DMS153 (cell line): Measurements from ENCODE around the gene LDHA.
A peak's percentile ranks its signal among the peaks of the same experiment; 100 is the strongest.

Source experiments
- DNase-seq: peaks from one replicate; lab custom pipeline; 2025; lab: John Stamatoyannopoulos, UW

The LDHA gene

DNA sequence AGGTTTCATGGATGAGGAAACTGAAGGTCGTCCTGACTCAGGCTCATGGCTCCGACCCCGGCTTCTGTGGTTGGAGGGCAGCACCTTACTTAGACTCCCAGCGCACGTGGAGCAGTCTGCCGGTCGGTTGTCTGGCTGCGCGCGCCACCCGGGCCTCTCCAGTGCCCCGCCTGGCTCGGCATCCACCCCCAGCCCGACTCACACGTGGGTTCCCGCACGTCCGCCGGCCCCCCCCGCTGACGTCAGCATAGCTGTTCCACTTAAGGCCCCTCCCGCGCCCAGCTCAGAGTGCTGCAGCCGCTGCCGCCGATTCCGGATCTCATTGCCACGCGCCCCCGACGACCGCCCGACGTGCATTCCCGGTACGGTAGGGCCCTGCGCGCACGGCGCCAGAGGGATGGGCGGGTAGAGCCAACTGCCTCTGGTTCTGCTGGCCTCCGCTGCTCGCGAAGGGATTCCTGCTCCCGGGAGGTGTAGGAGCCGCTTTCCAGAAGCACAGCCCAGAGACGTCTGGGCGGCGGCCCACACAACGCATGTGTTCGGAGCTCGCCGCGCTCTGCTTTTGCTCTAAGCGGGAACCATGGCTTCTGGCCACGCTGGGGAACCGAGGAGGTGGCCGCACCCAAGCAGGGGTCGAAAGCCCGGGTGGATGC is at the start of gene LDHA:
LDHA (plus strand) TSS at position 289 of the 653 bp plus-strand sequence. CDS start 2,280 bp downstream, outside the sequence.
- DNase-seq = peak; percentile 92

DNA sequence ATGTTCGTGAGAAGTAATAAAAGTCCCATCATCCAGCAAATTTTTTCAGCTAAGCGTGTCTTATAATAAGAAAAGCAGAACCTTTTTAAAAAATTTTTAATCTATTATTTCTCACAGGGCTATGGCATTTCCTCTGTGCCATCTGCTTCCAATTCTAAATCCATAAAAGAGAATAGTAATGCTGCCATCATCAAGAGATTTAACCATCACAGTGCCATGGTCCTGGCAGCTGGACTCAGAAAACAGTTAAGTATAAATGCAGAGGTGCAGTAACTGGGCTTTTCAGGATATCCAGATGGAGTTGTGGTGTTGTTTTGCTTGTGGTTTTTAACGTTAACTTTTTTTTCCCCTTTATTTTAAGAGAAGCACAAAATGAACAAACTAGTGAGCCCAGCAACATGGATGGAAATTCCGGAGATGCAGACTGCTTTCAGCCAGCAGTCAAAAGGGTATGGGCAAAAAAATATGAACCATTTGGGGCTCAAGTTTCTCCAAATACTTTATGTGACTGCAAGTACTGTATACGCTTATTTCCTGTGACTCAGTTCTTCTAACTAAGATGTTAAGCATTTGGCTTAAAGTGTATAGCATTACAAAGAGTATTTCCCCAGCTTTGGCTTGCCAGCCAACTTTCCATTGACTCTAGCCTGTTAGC is 46.8 kb upstream of the LDHA start:
- DNase-seq = no peak

DNA sequence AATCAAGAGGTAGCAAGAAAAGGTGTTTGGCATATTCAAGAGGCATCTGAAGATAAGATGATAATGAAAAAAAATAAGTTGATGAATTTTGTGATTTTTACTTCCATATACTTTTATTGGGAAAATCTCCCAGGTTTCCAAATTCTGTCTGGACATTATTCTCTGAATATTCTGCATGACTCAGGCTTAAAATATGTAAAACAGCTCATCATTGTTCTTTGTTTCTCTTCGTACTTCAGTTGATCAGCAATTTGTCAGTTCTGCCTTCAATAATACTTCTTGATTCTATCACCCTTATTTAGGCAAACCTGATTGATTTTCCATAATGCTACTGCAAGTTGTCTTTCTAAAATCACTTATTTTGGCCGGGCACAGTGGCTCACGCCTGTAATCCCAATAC is 41.8 kb upstream of the LDHA start:
- DNase-seq = no peak

DNA sequence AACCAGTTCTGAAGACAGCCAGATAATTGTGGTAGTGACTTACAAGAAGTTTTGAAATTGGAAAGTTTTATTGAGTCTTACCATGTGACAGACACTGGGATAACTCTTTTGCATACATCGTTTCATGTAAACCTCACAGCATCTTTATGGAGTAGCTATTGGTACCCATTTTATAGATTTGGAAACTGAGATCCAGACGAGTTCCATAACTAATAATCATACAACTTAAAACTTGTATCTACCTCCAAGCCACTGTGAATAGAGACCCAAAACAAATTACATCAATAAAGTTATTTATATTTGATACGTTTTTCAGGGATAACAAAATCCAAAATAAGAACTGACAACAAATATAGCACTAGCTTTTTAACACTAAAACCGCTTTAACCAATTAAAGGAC is 35.7 kb upstream of the LDHA start:
- DNase-seq = no peak

DNA sequence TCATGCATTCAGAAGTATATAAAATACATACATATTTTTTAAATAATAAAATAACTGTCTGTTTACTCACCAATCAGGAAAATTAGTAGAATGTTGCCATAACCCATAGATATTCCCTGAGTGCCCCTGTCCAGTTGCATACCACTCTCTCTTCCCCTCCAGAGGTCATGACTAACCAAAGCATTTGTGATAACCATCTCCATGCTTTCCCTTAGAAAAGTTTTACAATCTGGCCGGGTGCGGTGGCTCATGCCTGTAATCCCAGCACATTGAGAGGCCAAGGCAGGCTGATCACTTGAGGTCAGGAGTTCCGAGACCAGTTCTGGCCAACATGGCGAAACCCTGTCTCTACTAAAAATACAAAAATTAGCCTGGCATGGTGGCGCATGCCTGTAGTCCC is 33.2 kb upstream of the LDHA start:
- no peak for DNase-seq

DNA sequence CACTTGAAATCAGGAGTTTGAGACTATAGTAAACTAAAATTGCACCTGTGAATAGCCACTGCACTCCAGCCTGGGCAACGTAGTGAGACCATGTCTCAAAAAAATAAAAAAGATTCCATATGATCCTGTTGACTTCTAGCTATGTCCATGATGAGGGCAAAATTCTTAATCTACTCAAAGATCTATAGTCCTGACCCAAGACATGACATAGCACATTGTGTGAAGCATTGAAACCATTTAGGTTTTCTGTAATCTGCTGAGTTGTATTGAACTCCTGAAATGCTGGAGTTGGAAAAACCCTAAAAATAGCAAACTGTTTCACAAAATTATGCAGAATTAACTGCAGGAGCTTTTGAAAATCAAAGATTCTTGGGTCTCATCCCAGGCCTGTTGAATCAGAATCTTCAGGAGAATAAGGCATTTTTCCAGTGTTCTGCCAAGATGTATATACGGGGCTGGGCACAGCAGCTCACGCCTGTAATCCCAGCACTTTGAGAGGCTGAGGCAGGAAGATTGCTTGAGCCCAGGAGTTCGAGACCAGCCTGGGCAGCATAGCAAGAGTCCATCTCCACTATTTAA is 29.8 kb upstream of the LDHA start:
- DNase-seq = no peak

DNA sequence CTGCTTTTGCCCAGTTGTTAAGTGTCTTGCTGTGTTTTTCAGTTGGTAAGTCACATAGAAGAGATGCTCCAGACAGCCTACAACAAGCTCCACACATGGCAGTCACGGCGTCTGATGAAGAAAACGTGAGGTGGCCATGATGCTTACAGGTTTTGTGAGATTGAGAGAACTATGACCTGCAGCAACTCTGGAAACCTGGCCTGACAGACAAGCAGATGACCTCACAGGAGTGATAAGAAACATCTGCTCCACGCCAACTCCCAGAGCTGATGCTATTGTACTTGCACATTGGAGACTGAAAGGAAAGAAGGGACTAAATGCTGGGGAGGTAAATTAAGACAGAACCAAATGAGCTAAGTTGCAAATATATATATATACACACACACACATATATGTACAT is 28.6 kb upstream of the LDHA start:
- DNase-seq = no peak

DNA sequence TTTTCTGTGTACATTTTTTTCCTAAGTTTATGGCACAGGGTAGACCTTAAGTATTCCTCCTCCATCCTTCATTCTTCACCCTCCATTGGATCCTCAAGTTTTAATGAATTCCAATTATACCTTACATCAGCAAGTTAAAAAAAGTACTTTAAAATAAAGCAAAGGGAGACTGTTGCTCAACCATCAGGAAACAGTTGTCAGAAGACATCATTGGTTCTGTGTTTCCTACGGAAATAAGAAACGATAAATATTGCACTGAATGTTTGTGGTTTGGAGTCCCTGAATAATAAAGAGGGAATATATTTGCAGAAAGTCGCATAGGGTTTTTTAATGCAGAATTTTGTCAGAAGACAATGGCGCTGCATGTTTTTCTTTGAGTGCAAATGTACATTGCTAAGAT is 28.1 kb upstream of the LDHA start:
- no peak for DNase-seq

DNA sequence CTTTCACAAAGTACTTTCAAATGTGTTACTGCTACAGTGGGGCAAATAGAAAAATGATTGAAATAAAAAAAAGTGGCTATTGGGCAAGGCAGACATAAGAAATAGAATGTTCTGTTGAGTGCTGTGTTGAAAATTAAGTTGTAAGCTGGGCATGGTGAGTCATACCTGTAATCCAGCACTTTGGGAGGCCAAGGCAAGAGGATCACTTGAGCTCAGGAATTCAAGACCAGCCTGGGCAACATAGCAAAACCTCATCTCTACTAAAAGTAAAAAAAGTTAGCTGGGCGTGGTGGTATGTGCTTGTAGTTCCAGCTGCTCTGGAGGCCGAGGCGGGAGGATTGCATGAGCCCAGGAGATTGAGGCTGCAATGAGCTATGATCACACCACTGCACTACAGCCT is 26.9 kb upstream of the LDHA start:
- DNase-seq = no peak

DNA sequence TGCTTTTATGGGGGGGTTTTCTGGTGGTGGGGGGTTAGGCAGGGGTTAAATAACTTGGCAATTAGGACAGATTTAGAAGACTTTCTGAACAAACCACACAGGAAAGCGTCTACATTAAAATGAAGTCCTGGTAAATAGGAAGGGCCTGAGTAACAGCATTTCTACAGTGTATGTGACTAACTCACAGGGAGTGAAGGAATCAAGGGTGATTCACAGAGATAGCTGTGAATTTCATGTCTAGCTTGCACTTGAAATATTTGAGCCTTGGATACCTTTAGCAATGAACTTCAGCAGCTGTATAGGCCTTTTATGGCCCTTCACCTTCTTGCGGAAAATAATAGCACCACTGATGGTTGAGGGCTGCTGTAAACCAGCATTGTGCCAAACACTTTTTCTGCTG is 26.1 kb upstream of the LDHA start:
- no peak for DNase-seq

DNA sequence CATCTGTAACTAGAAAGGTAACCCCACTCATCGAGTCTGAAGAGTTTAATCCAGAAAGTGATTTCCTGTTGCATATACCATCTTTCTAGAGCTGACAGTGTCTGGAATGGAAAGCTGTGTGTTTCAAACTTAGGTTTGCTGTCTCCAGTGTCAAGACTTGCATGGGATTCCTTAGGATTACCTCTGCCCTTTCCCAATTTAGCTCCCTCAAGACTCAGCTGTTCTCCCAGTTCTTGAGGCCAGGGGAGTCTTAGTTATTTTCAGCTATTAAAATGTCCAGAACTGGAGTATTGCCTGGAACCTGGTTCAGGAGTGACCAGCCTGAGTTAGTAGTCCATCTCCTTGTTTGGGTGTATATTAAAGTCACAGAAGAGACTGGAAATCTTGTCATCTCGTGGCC is 25.0 kb upstream of the LDHA start:
- DNase-seq = no peak

DNA sequence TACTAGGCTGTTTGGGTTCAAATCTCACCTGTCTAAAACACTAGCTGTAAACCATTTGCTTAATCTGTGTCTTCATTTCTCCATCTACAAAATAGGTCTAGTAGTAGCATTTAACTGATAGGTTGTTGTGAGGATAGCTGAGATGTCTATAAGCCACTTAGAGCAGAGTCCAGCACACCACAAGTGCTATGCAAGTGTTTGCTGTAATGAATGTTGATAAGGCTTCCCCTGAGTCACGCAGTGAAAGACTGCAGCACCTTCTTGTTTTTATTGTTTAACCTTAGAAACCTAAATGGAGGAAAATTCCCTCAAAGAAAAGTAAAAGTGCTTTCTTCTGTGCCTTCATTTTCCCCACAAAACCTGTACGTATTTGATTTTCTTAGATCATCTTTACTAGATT is 23.1 kb upstream of the LDHA start:
- DNase-seq = no peak

DNA sequence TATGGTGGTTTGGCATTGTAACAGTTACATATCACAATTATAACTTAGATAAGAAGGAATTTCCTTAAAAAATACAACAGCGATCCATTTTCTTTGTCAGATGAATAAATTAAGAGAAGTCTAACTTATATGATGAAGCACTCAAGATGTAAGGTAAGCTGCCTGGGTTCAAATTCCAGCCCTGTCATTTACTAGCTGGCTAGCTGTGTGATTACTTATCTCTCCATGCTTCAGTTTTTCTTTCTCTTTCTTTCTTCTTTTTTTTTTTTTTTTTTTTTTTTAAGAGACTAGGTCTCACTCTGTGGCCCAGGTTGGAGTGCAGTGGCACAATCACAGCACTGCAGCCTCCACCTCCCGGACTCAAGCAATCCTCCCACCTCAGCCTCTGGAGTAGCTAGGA is 22.2 kb upstream of the LDHA start:
- DNase-seq = no peak

DNA sequence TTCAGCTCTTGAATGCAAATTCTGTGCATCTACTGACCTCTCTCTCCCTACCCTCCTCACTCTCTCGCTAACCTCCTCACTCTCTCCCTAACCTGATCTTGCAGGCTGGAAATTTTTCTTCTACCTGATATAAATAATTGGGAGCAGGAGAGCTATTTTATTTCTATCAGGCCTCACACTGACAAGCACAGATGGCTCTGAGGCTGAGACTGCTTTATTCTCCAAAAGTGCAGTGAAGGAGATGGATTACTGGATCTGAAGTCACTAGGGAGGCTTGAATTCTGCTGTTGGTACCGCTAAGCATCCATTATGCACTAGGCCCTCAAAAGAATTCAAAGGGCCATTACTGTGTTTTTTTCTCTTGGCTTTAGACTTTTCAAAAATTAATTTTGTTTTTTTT is 19.4 kb upstream of the LDHA start:
- DNase-seq = no peak

DNA sequence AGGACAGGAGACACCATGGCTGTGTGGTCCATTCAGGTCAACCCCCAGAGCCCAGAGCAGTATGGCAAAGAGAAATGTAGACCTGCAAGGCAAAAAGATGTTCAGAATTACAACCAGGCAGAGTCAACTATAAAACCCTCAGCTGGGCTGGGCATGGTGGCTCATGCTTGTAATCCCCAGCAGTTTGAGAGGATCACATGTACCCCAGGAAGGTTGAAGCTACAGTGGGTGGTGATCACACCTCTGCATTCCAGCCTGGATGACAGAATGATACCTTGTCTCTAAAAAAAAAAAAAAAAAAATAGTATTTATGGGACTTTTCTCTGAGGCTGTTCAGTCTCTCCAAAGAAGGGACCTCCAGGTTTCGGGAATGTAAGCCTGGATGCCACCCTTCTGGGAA is 18.4 kb upstream of the LDHA start:
- DNase-seq = no peak

DNA sequence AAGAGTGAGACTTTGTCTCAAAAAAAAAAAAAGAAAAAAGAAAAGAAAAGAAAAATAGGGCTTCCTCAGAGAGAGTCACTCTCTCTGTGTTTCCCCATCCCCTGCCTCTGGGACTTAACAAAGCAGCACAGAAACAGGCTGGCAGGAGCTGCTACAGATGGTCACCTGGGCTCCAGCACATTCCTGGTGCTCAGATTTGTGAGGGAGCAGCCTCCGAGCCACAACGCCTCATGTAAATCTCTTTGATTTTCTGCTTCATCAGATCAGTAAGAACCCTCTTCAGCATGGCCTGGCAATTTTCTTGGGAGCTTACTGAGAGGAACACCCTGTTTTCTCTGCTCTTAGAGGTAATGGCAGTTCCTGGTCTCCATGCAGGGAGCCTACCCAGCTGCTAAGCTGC is 15.2 kb upstream of the LDHA start:
- no peak for DNase-seq

DNA sequence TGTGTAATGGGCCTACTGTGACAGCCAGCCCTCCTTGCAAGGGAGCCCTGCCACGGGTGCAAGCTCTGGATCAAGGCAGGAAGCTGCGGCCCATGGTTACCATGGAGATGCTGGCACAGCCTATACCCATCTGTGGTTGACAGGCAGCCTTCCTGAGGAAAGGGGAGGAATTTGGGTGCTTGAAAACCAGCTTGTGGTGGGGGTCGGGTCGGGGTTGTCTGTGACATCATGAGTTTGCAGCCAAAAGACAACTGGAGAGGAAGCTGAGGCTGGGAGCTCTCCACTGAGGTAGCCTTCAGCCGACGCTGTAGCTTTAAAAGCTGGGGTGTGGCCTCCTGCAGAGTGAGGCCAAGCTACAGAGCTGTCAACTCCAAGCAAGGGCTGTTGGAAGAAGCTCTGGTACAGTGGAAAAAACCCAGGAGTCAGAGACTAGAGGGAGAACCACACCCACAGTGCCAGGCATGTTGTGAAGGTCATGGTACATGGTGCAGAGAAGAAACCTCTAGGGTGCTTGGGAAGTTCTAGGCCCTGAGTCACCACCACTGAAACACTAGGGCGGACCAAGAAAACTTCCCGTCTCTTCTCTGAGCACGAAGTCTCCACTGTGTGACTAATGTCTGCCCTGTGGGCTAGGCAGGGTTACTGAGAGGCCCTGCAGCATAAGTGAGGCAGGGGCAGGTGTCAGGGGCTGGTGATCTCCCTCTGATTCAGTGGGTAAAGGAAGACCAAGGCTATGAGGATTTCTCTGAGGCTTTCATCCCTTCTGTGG is 10.8 kb upstream of the LDHA start:
- DNase-seq = peak; percentile 30

DNA sequence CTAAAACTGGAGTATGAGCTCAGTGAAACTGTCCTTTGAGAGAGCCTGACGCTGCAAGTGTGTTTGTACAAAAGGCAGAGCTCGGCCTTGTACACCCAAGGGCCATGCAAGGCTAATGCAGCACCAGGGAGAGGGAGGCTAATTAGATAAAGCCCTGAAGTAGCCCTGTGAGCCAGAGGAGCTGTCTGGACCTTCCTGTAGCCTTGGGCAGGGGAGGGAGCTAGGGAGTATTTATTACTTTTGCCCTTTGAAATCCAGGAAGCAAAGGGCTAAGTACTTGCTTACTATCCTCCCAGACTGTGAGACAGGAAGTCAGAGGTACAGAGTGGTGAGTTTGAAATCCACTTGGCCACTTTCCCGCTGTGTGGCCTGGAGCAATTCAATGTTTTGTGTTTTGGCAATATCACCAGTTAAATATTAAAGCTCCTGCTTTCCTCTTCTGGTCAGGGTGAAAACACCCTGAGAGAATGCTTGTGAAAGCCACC is 10.2 kb upstream of the LDHA start:
- peak; percentile 59 for DNase-seq

DNA sequence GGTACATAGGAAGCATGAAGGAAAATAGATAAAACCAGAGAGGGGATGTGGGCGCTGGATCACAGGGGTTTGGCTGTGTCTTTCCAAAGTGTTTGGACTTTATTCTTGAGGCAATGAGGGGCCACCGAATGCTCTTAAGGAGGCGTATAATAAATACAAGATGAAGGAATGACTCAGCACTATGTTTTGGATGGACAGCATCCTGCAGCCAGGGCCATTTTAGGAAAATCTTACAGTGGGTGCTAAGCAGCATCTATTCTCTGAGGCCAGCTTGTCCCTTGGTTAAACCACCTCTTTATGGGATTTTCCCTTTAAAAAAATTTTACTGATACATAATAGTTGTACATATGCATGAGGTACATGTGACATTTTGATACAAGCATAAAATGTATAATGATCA is 4.3 kb upstream of the LDHA start:
- no peak for DNase-seq

DNA sequence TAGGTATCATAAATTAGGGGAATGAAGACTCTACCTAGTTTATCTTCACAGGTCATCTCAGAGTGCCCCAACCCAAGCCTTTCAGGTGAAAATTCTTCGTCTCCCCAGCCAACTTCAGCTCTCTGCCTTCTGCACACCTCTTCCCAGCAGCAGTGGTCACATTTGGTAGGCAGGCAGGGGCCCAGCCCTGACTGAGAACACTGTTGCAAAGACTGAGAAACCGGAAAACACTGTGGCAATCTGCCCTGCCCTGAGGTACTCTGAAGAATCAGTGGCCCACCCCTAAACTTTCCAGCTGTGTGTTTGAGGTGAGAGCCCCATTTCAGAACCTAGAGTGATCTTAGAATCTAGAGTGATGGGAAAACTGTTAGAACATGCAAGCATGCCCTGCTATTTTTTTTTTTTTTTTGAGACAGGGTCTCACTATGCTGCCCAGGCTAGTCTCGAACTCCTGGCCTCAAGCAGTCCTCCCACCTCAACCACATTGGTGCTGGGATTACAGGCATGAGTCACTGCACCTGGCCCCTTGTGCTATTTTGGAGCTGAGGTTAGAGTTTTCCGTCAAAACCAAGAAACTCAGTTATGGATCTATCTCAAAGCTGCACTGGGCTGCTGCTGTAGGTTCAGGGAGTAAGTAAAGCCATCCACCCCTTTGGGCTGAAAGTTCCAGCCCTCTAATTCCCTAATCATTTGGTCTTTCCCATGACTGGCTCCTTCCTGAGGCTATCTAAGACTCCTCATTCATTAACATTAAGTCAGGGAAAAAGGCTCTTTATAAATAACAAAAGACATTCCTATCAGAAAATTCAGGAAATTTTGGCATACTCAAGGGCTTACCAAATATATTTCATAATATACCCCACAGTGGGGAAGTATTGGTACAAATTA is 1.7 kb upstream of the LDHA start:
- DNase-seq = no peak

DNA sequence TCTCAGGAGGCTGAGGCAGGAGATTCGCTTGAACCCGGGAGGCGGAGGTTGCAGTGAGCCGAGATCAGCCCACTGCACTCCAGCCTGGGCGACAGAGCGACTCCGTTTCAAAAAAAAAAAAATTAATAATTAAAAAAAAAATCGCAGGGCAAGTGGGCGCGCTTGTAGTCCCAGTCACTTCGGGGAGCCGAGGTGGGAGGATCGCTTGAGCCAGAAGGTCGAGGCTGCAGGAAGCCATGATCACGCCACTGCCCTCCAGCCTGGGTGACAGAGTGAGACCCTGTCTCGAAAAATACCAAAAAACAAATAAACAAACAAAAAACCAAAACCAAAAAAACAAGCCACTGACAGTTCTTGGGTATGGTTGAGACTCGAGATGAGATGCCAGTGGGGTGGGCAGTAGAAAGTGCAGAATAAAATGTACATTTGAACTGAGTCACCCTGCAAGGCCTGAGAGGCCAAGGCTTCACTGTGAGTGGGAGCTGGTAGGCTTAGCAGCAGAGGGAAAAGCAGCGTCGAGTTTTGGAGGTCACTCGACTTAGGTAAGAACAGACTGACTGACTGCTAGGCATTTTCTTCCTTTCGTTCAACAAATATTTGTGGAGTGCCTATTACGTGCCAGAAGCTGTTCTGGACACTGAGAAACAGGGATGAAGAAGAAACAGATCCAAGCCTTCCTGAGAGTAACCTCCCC is 635 bp upstream of the LDHA start:
- no peak for DNase-seq
